Effector CD4-positive, alpha-beta T cell (primary cell): ENCODE measurements around the gene KIAA0825.
"Not testable (repeated sequence)": the region's sequence is repeated elsewhere in the genome, so short reads cannot be mapped to it uniquely, and the experiment has no call there.

Experiments
- DNase-seq: peaks from one replicate; pipeline ENCODE4 v3.0.0-alpha.2; 2020

KIAA0825 gene

DNA sequence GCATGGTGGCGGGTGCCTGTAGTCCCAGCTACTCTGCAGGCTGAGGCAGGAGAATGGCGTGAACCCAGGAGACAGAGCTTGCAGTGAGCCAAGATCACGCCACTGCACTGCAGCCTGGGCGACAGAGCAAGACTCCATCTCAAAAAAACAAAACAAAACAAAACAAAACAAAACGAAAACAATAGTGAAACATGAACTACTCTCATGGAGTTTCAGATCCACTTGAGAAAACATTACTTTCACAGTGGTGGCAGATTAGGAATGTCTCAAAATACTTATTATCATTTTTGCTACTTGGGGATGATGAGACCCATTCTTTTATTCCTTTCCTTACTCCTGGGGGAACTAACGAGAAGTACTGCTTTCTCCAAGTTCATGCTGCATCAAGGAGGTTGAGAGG, 448.2 kb downstream of the KIAA0825 start:
- not testable (repeated sequence) for DNase-seq

DNA sequence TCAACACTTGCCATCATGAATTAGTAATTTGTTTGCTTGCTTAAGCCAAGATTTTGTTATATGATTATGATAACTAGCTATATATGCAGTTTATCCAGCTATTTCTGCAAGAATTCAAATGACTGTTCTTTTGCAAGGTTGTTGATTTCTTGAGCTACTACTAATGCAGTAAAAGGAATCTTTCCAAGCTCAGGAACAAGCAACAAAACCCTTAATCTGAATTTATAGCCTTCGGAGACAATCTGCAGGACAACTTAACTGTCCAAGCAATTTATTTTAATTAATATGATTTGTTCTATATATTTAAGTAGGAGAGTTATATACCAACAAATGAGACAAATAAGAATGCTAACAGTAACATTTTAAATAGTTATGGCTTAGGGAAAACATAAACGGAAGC, 450.3 kb downstream of the KIAA0825 start:
- DNase-seq, result no peak

DNA sequence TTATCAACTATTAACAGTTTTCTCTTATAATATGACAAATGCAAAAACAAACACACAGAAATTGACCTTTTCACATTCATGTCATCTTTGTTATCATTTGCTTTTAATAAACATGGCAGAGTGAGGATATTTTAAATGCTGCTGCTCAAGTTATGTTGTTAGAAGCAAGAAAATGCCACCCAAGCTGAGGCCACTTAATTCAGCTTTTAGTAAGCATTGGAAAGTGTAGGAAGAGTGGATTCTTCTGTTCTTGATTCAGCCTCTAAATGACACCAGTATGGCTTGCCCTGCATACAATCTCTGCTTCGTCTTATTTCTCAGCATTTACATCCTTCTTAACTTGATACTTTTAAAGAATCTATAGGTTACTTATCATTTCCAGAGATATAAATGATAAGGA, 456.6 kb downstream of the KIAA0825 start:
- DNase-seq, result no peak

DNA sequence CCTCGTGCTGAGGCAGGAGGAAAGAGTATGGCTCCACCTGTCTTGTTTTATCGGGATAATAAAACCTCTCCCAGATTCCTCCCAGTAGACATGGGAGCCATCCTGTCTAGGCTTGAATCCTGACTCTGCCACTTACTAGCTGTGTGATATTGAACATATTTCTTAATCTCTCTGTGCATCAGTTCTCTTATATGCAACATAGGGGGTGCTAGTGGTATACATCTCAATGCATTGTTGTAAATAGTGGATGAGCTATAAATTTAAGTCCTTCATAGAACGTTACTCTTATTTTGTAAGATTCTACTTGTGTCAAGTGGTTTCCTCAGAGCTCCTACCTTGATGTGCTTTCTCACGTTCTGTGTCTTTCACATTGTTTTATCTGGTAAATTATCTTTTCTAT, 459.3 kb downstream of the KIAA0825 start:
- no peak for DNase-seq

DNA sequence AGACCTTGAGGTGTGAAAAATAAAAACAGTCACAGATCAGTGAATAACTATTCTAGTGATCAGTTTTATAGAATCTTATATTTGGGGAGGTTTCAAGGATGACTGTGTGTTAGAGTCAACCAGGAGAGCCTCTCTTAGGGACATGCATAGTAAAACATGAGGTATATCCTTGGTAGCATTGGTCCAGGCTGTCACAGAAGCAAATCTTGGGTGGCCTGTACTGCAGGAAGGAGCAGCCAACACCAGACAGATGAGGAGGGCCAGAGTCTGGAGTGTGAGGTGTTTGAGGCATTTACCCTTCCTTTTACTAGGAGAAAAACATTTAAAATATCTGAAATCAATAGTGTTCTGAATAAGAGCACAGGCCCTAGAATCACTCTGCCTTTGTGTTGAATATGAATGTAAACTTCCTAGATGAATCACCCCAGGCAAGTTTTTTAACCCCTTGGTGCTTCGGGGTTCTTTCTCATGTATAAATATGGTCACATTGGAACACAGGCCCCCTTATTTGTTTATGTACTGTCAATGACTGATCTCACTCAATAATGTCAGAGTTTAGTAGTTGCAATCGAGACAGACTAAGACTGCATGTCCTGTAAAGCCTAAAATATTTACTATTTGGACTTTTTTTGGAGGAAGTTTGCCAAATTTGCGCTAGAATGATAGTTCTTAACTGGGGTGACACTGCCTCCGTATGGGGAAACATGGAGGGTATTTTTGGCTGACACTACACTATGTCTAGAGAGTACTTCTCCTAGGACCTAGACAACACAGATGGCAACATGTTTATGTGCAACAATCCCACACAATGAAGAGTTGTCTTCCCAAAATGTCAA, 460.5 kb downstream of the KIAA0825 start:
- no peak for DNase-seq

DNA sequence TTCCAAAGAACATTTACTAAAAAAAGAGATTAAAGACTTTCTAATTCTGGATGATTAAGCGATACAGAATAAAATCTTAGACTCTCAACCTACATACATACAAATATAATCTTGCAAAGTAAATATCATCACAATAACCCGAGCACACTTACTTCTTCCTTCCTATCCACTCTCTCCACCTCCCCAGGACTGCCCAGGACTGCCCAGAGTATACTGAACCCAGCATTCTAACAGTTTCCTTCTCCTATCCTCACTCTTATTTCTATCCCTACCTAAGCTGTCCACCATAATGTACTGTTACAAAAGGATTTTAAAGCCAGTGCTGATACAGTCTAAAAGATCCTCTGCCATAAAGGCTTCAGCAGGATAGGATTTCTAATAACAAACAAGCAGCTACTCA, 463.7 kb downstream of the KIAA0825 start:
- DNase-seq, result no peak

DNA sequence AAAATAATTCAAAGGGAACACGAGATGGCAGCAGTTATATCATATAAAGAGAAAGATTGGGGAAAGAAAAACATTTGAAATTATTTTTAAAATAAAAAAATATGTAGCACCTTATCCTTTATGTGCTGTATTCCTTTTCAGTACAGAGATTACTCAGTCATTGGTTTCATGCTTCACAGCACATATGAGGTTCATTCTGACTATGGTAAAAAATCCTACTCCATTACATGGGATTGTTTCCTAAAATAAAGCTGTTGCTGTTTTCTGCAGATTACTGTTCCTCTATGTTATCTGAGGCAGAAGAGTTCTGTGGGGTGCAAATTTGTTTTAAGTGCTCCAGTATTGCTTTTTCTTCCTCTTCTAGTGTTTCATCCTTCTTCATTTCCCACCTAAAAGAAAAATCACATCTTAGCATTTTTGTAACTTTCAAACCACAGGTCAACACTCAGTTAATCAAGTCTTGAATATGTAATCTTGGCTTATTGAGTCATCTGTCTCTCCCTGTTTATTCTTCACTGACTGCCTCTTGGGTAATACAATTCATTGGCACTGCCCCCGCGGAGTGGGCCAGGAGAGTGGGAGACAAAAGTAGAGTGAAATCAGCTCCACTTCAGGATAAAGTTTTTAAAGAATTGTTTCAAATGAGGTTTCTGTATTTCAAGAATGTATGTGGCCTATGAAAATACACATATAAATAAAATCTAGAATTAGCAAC, 464.5 kb downstream of the KIAA0825 start:
- no peak for DNase-seq

DNA sequence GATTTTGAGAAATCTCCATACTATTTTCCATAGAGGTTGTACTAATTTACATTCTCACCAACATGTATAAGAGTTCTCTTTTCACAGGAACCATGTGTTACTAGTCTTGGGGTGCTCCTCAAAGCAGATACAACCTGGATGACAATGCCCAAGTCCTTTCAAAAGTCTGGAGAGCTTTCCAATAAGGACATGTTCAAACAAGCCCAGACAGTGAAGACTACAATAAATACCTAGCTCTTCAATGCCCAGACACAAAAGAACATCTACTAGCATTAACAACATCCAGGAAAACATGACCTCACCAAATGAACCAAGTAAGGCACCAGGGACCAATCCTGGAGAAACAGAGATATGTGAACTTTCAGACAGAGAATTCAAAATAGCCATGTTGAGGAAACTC, 474.8 kb downstream of the KIAA0825 start:
- not testable (repeated sequence) for DNase-seq

DNA sequence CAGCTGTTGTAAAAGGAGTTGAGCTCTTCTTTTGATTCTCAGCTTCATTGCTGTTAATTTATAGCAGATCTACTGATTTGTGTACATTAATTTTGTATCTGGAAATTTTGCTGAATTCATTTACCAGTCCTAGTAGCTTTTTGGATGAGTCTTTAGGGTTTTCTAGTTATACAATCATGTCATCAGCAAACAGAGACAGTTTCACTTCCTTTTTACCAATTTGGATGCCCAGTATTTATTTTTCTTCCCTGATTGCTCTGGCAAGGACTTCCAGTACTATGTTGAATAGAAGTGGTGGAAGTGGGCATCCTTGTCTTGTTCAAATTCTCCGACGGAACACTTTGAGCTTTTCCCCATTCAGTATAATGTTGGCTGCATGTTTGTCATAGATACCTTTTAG, 478.1 kb downstream of the KIAA0825 start:
- no peak for DNase-seq

DNA sequence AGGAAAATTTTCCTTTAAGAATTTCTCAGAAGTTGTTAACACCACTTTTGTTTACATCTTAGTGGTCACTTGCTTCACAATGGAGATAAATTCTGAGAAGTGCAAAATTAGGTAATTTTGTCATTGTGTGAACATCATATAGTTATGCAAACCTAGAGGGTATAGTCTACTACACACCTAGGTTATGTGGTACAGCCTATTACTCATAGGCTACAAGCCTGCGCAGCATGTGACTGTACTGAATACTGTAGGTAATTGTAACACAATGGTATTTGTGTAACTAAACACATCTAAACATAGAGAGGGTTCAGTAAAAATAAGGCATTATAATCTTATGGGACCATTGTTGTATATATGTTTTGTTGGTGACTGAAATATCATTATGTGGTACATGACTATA, 488.3 kb downstream of the KIAA0825 start:
- no peak for DNase-seq

DNA sequence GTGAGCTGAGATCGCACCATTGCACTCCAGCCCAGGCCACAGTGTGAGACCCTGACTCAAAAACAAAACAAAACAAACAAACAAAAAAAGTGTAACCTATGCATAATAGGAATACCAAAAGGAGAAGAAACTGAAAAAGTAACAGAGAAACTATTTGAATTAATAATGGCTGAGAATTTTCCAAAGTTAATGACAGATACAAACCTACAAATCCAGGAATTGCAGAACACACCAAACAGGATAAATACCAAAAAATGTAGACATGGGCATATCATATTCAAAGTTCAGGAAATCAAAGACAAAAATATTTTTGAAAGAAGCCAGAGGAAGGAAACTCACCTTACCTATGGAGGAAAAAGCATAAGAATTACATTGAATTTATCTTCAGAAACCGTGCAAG, 493.3 kb downstream of the KIAA0825 start:
- DNase-seq, result no peak

DNA sequence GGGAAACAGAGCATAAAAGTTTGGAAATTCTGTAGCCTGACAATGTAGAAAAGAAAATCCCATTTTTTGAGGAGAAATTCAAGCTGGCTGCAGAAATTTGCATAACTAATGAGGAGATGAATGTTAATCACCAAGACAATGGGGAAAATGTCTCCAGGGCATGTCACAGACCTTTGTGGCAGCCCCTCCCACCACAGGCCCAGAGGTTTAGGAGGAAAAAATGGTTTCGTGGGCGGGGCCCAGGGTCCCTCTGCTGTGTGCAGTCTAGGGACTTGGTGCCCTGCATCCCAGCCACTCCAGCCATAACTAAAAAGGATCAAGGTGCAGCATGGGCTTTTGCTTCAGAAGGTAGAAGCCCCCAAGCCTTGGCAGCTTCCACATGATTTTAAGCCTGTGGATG, 502.1 kb downstream of the KIAA0825 start:
- not testable (repeated sequence) for DNase-seq

DNA sequence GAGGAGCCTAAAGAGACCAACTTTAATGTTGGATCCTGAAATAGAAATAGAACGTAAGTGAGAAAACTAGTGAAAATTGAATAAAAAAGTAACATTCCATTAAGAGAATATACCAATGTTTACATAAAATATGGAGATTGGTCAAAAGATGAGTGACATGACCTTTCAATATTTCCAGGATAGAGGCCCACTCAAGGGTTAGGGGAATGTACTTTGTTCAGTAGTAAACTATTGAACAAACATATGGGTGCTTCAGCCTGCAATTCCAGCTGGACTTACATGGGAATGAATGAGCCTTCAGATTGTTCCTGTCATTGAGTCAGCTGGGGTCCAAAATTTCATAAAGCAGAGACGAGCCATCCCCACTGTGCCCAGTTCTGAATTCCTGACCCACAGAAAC, 505.3 kb downstream of the KIAA0825 start:
- DNase-seq, result no peak

DNA sequence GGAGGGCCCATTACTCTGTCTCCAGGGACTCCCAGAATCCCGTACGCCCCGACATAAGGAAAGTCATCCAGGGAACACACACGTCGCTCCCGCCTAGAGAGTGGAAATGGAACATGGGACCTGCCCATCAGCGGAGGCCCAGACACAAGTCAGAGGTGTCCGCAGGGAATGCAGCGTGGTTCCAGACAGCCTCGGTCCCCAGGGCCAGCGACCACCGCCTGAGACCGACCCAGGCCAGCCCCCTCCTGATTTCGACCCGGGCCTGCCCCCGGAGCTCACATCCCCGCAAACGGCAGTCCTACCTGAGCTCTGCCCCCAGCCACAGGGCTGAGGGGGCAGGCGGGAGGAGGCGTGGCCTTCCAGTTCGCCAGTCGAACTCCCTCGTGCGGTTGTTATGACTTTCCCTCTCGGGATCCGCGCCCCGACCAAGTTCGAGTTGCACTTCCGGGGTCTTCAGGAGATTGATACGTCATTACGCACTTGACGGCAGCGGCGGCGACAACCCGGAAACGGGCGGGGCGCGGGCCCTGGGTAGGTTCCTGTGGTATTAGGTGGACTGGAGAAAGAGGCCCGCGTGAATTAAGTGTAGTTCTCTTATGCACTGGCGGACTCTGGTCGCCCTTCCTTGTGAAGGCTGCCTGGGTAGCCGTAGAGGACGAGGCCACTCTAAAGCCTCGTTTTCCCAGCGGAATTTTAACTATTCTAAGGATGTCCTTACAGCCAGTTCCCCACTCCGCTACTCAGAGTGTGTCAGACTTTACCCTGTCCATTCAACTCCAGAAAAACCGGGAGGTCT, 507.0 kb downstream of the KIAA0825 start:
- DNase-seq, result peak; percentile 87

DNA sequence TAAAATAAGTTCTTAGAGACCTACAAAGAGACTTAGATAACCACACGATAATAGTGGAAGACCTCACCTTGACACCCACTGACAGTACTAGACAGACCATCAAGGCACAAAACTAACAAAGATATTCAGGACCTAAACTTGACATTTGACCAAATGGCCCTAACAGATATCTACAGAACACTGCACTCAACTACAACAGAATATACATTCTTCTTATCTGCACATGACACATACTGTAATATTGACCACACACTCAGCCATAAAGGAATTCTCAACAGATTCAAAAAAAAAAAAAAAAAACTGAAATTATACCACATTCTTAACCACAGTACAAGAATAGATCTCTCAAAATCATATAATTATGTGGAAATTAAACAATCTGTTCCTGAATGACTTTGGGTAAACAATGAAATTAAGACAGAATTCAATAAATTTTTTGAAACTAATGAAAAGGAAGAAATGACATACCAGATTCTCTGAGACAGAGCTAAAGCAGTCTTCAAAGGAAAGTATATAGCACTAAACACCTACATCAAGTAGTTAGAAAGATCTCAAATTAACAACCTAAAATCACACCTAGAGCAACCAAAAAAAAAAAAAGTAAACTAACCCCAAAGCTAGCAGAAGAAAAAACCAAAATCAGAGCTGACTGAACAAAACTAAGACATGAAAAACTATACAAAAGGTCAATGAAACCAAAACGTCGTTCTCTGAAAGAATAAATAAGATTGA, 514.7 kb downstream of the KIAA0825 start:
- no peak for DNase-seq
